GM23248 (cell line): ENCODE measurements around the gene TPM2. TPM values are rescaled to one million over a fixed set of nuclear protein-coding genes. Genes with fewer than 3 reads are reported as not detected.

Experiments
- DNase-seq: peaks from one replicate; pipeline ENCODE4 v3.0.0-alpha.2; 2015
- H2AFZ ChIP-seq: fragments of 200-600 bp; sonication (generic); 2 replicates; pipeline ENCODE4 v1.6.1; 2016; ENCODE audit warnings: antibody characterized with exemption
- H3F3A ChIP-seq: fragments of 200-600 bp; sonication (generic); 2 replicates; pipeline ENCODE4 v1.6.1; 2016; ENCODE audit warnings: mild to moderate bottlenecking, antibody characterized with exemption, mixed run types; ENCODE audit not compliant: insufficient read depth
- H3K27ac ChIP-seq: fragments of 200-600 bp; sonication (generic); 2 replicates; pipeline ENCODE4 v1.5.1; 2016; ENCODE audit warnings: mild to moderate bottlenecking
- H3K27me3 ChIP-seq: fragments of 200-600 bp; sonication (generic); replicated peaks from 2 replicates; pipeline ENCODE4 v1.6.1; 2016; ENCODE audit warnings: mild to moderate bottlenecking; ENCODE audit not compliant: insufficient read depth
- H3K36me3 ChIP-seq: fragments of 200-600 bp; sonication (generic); 2 replicates; pipeline ENCODE4 v1.6.1; 2016; ENCODE audit warnings: low read depth, mild to moderate bottlenecking
- H3K4me1 ChIP-seq: fragments of 200-600 bp; sonication (generic); 2 replicates; pipeline ENCODE4 v1.6.1; 2016; ENCODE audit warnings: mild to moderate bottlenecking; ENCODE audit not compliant: insufficient read depth
- H3K4me2 ChIP-seq: fragments of 200-600 bp; sonication (generic); one replicate; pipeline ENCODE4 v1.6.1; 2016; ENCODE audit warnings: mild to moderate bottlenecking; ENCODE audit not compliant: unreplicated experiment
- H3K4me3 ChIP-seq: fragments of 200-600 bp; sonication (generic); 2 replicates; pipeline ENCODE4 v1.5.1; 2016; ENCODE audit warnings: mild to moderate bottlenecking
- H3K79me2 ChIP-seq: fragments of 200-600 bp; sonication (generic); 2 replicates; pipeline ENCODE4 v1.6.1; 2016; ENCODE audit warnings: mild to moderate bottlenecking; ENCODE audit not compliant: insufficient read depth
- H3K9ac ChIP-seq: fragments of 200-600 bp; sonication (generic); 2 replicates; pipeline ENCODE4 v1.6.1; 2016; ENCODE audit warnings: mild to moderate bottlenecking
- H3K9me2 ChIP-seq: fragments of 200-600 bp; sonication (generic); 2 replicates; pipeline ENCODE4 v1.6.1; 2016; ENCODE audit warnings: mixed run types, mild to moderate bottlenecking, moderate library complexity; ENCODE audit not compliant: insufficient read depth
- H3K9me3 ChIP-seq: fragments of 200-600 bp; sonication (generic); one replicate; pipeline ENCODE4 v1.6.1; 2017; ENCODE audit warnings: low read depth
- H4K20me1 ChIP-seq: fragments of 200-600 bp; sonication (generic); 2 replicates; pipeline ENCODE4 v1.6.0; 2016; ENCODE audit not compliant: insufficient read depth
- EZH2 ChIP-seq: fragments of 200-600 bp; sonication (generic); IDR thresholded peaks from 2 replicates; pipeline ENCODE4 v1.6.1; 2018; ENCODE audit warnings: antibody characterized with exemption, mild to moderate bottlenecking; ENCODE audit not compliant: insufficient read depth, poor library complexity, severe bottlenecking
- EZH2phosphoT487 ChIP-seq: fragments of 200-600 bp; sonication (generic); IDR thresholded peaks from 2 replicates; pipeline ENCODE4 v1.6.1; 2018; ENCODE audit warnings: antibody characterized with exemption, moderate library complexity, mild to moderate bottlenecking, low read depth; ENCODE audit not compliant: insufficient read depth
- WGBS, 2 experiments: methylation state at CpG; one replicate each; pipeline ENCODE4 v1.1.6; 2015 to 2017; ENCODE audit warnings: low lambda C conversion rate in 2 of 2, low coverage in 1 of 2; ENCODE audit errors: missing lambda C conversion rate in 2 of 2; 5-methylcytosine and 5-hydroxymethylcytosine counted together
- in situ Hi-C: fragments of 300-500 bp; cut with MboI; formaldehyde crosslinking; loops from 2 replicates; pipeline ENCODE4 v1.15.0; 2020
- polyA plus RNA-seq: library from polyadenylated mRNA; unstranded; fragments of >200 nt; fragmentation: Nextera tagmentation; extraction: Ambion mirVana; gene quantifications from 2 replicates; pipeline ENCODE4 v1.2.1, GENCODE V29; 2016
- total RNA-seq: library from RNA; depleted of rRNA; stranded (reverse); fragments of >200 nt; shearing (Covaris generic); gene quantifications from 2 replicates; pipeline ENCODE4 v1.2.3, GENCODE V29; 2014

Gene TPM2
- total and polyA plus RNA-seq, 2 experiments from 2014 or later, result 1,625 to 3,527 TPM

DNA sequence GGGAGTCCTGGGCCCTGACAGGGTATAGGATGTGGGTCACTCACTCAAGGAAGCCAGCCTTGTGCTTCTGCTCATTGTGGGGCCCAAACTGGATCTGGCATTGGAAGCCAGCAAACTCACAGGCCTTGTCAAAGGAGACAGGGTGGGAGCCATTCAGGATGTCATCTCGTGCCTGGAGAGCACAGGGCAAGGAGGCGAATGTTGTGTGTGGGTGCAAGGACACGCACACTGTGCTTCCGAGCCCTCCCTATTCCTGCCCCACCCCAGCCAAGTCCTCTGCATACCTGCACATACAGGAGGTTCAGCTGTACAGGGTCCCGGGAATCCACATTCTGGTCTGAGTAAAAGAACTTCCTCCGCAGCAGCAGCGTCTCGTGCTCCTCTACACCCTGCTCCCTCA lies 34.2 kb upstream of the TPM2 start:
- in situ Hi-C loops, result loop anchor here (25.0 kb wide), 1 partner anchor 112 kb away; the partner anchor contains the start of genes CD72 and TESK1
- Histone ChIP-seq H3K4me1 (peaks cover 23% of the 10 kb centered on the region), H3K9ac (no peak overlapping the region), H3K4me3 (no peak overlapping the region), H2AFZ (no peak overlapping the region), H4K20me1 (no peaks in the 10 kb centered on the region), H3K9me3 (no peaks in the 10 kb centered on the region), H3K27ac (no peak overlapping the region), H3K36me3 (peaks cover 66% of the 10 kb centered on the region), H3F3A (peaks cover 58% of the 10 kb centered on the region), H3K9me2 (no peaks in the 10 kb centered on the region), H3K27me3 (no peaks in the 10 kb centered on the region), H3K79me2 (peaks cover 97% of the 10 kb centered on the region), H3K4me2 (no peak overlapping the region)
- no peak for DNase-seq
- TF ChIP-seq EZH2 (no peak), EZH2phosphoT487 (no peak)
- WGBS, 2 experiments, result 90 to 96% methylated on average over 8 of the region's 8 CpGs

GRCh38 chr9:35723426-35723825 lies 33.7 kb upstream of the TPM2 start:
- peaks cover 68% of the 10 kb centered on the region for H3K36me3 ChIP-seq
- peaks cover 53% of the 10 kb centered on the region for H3F3A ChIP-seq
- no peak overlapping the region for H3K9ac ChIP-seq
- H3K79me2 ChIP-seq, result peaks cover 97% of the 10 kb centered on the region
- WGBS, 2 experiments, result 67 to 79% methylated on average over 2 of the region's 2 CpGs
- no peak overlapping the region for H3K4me2 ChIP-seq
- H3K4me3 ChIP-seq, result no peak overlapping the region
- H4K20me1 ChIP-seq, result no peaks in the 10 kb centered on the region
- no peaks in the 10 kb centered on the region for H3K9me3 ChIP-seq
- H3K27ac ChIP-seq, result no peak overlapping the region
- peaks cover 19% of the 10 kb centered on the region for H3K4me1 ChIP-seq
- no peak for DNase-seq
- no peaks in the 10 kb centered on the region for H3K27me3 ChIP-seq
- H3K9me2 ChIP-seq, result no peaks in the 10 kb centered on the region
- TF ChIP-seq EZH2, result no peak
- no peak for TF ChIP-seq EZH2phosphoT487
- H2AFZ ChIP-seq, result no peak overlapping the region
- in situ Hi-C loops, result loop anchor here (25.0 kb wide), 1 partner anchor 111 kb away; the partner anchor contains the start of genes CD72 and TESK1

DNA sequence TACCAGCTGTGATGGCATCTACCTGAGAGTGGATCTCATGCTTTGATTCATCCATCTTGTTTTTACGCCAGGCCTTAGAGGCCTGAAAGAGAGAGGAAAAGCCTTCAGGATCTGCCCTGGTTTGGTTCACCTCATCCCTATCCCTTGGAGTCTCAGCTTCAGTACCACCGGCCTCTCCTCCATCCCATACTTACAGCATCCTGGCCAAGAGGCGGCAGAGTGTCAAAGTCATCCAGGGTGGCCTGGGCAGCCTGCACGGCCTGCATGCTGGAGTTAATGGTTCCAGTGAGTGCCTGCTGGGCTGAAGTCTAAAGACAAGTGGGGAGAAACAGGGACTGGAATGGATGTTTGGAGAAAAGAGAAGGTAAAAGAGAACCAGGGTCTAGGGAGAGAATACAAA lies 29.8 kb upstream of the TPM2 start:
- in situ Hi-C loops, result loop anchor here (25.0 kb wide), 1 partner anchor 107 kb away; the partner anchor contains the start of genes CD72 and TESK1
- Histone ChIP-seq H3K4me3 (no peak overlapping the region), H3K4me2 (no peak overlapping the region), H3F3A (peaks cover 62% of the 10 kb centered on the region), H3K27ac (peak overlapping the region; percentile 47), H4K20me1 (no peaks in the 10 kb centered on the region), H3K9me3 (no peaks in the 10 kb centered on the region), H3K9ac (peak overlapping the region; percentile 26; the same call in 1 of the 2 replicates), H3K4me1 (no peaks in the 10 kb centered on the region), H3K79me2 (peaks cover 99% of the 10 kb centered on the region), H3K27me3 (no peaks in the 10 kb centered on the region), H2AFZ (no peak overlapping the region), H3K36me3 (peaks cover 93% of the 10 kb centered on the region), H3K9me2 (no peaks in the 10 kb centered on the region)
- TF ChIP-seq EZH2 (no peak), EZH2phosphoT487 (no peak)
- no peak for DNase-seq
- 89 to 90% methylated on average over 4 of the region's 4 CpGs for whole genome bisulfite sequencing, 2 experiments

DNA sequence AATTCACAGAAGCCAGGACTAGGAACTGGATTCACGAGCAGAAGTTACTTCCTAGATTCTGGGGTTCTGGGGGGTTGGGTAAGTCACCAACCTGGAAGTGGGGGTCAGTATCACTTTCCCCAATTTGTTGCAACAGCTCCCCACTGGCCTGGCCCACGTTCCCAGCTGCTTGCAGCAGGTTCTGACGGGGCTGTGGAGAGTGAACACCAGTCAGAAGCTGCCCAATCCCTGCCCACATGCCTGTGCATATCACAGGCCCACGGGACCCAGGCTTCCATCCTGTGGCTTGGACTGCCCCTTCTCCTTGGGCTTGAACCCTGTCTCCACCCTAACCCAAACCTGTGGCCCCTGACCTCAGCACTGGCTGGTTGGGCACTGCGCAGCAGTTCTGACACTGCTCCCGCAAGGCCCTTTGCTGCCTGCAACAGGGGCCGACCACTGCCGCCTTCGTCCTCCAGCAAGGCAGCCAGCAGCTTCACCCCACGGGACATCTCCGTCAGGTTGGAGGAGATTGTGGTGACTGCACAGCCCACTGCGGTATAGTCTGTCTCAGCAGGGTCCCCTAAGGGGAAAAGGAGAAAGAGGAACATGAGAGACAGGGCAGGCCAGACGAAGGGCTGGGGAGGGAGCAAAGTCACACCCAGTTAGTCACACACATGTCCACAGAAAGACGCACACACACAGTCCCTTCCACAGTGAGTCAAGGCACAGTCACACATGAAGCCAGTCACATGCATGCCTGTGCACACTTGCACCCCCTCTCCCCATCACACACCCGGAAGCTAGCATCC lies 29.2 kb upstream of the TPM2 start:
- H3K9me2 ChIP-seq, result no peaks in the 10 kb centered on the region
- no peaks in the 10 kb centered on the region for H3K4me1 ChIP-seq
- no peaks in the 10 kb centered on the region for H3K27me3 ChIP-seq
- H3K9ac ChIP-seq, result 0 out of 2 replicates have a peak overlapping the region, but pooled peaks have one; percentile 26
- H3F3A ChIP-seq, result peaks cover 65% of the 10 kb centered on the region
- H3K79me2 ChIP-seq, result peaks cover 99% of the 10 kb centered on the region
- 71 to 80% methylated on average over 15 of the region's 15 CpGs for WGBS, 2 experiments
- H3K4me2 ChIP-seq, result no peak overlapping the region
- peak; percentile 49 for DNase-seq
- no peak overlapping the region for H3K4me3 ChIP-seq
- TF ChIP-seq EZH2, result no peak
- no peak for TF ChIP-seq EZH2phosphoT487
- H2AFZ ChIP-seq, result no peak overlapping the region
- in situ Hi-C loops, result loop anchor here (25.0 kb wide), 1 partner anchor 107 kb away; the partner anchor contains the start of genes CD72 and TESK1
- H4K20me1 ChIP-seq, result no peaks in the 10 kb centered on the region
- H3K9me3 ChIP-seq, result no peaks in the 10 kb centered on the region
- H3K36me3 ChIP-seq, result peaks cover 87% of the 10 kb centered on the region
- peak overlapping the region; percentile 47 for H3K27ac ChIP-seq
